Activated CD4-positive, alpha-beta memory T cell treated with anti-CD3 and anti-CD28 coated beads for 36 hours (primary cell): ENCODE results near the gene GATB. TPM values are rescaled to one million over a fixed set of nuclear protein-coding genes. Genes with fewer than 3 reads are reported as not detected.

ENCODE experiments used
- CTCF ChIA-PET: fragments of 350-600 bp; sonication (Branson Sonifier 250); formaldehyde crosslinking; loops from one replicate; lab custom pipeline; 2021; ENCODE audit warnings: antibody characterized with exemption, inconsistent platforms; lab: Charles Lee
- POLR2A ChIA-PET: fragments of 350-600 bp; sonication (Branson Sonifier 250); formaldehyde crosslinking; loops from one replicate; lab custom pipeline; 2021; ENCODE audit warnings: antibody characterized with exemption; lab: Charles Lee
- DNase-seq: peaks from one replicate; pipeline ENCODE4 v3.0.0-alpha.2; 2020
- H3K27ac Mint-ChIP-seq: one replicate; pipeline ENCODE4 v1.8.0; 2021; ENCODE audit warnings: mixed read lengths
- H3K27me3 Mint-ChIP-seq: one replicate; pipeline ENCODE4 v1.8.0; 2021; ENCODE audit warnings: mixed read lengths
- H3K36me3 Mint-ChIP-seq: one replicate; pipeline ENCODE4 v1.8.0; 2021; ENCODE audit warnings: mixed read lengths
- H3K4me1 Mint-ChIP-seq: one replicate; pipeline ENCODE4 v1.8.0; 2021; ENCODE audit warnings: low read depth, mixed read lengths
- H3K4me3 Mint-ChIP-seq: one replicate; pipeline ENCODE4 v1.8.0; 2021; ENCODE audit warnings: mild to moderate bottlenecking, mixed read lengths
- H3K9me3 Mint-ChIP-seq: one replicate; pipeline ENCODE4 v1.8.0; 2021; ENCODE audit warnings: mixed read lengths
- intact Hi-C: fragments of 100-400 bp; cut with micrococcal nuclease; formaldehyde crosslinking; loops from one replicate; pipeline ENCODE4 v1.15.1; 2023
- total RNA-seq, 2 experiments: library from RNA; stranded (reverse); gene quantifications; one replicate each; pipeline ENCODE4 v1.2.3, GENCODE V29; 2021

GATB gene
- total RNA-seq, 2 experiments from 2014 or later, result 16.1 to 16.5 TPM

DNA sequence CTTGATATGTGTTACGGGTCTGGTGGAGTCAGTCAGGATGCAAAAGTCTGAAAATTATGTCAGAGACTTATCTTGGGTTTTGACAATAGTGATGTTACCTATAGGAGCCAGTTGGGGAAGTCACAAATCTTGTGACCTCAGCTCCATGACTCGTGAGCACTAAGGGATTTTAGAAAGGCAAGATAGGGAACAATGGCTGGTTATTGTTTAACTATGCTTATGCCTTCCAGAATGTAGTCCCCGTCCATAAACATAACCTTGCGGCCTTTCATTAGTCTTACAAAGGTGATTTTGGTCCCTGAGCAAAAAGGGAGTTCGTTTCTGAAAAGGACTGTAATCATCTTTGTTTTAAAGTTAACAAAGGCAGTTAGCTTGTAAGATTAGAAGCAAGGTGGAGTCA, 23.9 kb upstream of the GATB start:
- H3K27ac Mint-ChIP-seq, result no peak overlapping the region
- POLR2A ChIA-PET, result no interaction called here
- H3K36me3 Mint-ChIP-seq, result no peaks in the 10 kb centered on the region
- CTCF ChIA-PET, result interaction anchor here (0.9 kb wide), 1 partner anchor 17 kb away, joined by 3 read pairs; no protein-coding TSS in a partner anchor
- no peak overlapping the region for H3K4me3 Mint-ChIP-seq
- peaks cover 14% of the 10 kb centered on the region for H3K4me1 Mint-ChIP-seq
- intact Hi-C loops, result no loop called here
- DNase-seq, result no peak
- no peaks in the 10 kb centered on the region for H3K9me3 Mint-ChIP-seq
- H3K27me3 Mint-ChIP-seq, result peaks cover 7% of the 10 kb centered on the region

DNA sequence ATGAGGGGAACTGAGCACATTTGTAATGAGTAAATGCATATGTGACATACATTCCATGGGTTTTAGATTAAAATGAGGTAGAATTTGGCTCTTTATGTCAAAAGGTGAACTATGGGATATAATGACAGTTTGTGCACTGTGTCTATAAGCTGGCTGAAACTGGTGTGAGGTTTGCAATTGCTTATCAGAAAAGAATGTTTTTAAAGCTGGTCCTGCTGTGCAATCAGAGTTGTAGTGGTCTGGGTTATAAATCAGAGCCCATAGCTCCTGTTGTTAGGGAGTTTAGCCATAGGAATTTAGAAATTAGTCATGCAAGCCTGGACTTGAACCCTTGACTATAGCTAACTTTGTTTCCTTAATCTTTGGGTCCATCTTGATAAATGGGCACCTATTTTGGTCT, 23.1 kb upstream of the GATB start:
- Mint-ChIP-seq H3K9me3 (no peaks in the 10 kb centered on the region), H3K27ac (no peak overlapping the region), H3K4me3 (no peak overlapping the region), H3K36me3 (no peaks in the 10 kb centered on the region), H3K27me3 (peaks cover 7% of the 10 kb centered on the region), H3K4me1 (peaks cover 14% of the 10 kb centered on the region)
- no peak for DNase-seq
- ChIA-PET POLR2A (no interaction called here), CTCF (interaction anchor here (0.9 kb wide), 1 partner anchor 18 kb away, joined by 3 read pairs; no protein-coding TSS in a partner anchor)
- intact Hi-C loops, result no loop called here

DNA sequence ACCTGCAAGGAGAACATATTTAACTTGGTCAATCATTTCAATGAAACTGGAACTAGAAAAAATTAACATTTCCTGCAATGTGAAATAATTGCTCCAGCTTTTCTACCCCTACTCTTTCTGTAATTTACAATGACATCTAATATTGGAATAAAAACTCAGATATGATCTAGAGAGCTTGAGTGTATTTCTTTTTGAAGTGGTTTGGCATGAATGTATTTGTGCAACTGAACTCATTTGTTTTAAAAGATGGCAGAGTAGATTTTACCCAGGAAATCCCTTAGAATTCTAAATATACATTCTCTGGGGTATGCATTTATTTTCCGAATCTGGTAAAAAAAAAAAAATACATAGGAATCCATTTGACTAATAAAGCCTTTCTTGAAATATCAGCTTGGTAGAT, 21.5 kb upstream of the GATB start:
- DNase-seq, result no peak
- no peak overlapping the region for H3K27ac Mint-ChIP-seq
- intact Hi-C loops, result no loop called here
- H3K4me1 Mint-ChIP-seq, result peaks cover 14% of the 10 kb centered on the region
- H3K9me3 Mint-ChIP-seq, result no peaks in the 10 kb centered on the region
- H3K4me3 Mint-ChIP-seq, result no peak overlapping the region
- ChIA-PET POLR2A (no interaction called here), CTCF (no interaction called here)
- no peaks in the 10 kb centered on the region for H3K36me3 Mint-ChIP-seq
- peaks cover 7% of the 10 kb centered on the region for H3K27me3 Mint-ChIP-seq

GRCh38 chr4:151781026-151781425, 20.2 kb upstream of the GATB start:
- POLR2A ChIA-PET, result no interaction called here

DNA sequence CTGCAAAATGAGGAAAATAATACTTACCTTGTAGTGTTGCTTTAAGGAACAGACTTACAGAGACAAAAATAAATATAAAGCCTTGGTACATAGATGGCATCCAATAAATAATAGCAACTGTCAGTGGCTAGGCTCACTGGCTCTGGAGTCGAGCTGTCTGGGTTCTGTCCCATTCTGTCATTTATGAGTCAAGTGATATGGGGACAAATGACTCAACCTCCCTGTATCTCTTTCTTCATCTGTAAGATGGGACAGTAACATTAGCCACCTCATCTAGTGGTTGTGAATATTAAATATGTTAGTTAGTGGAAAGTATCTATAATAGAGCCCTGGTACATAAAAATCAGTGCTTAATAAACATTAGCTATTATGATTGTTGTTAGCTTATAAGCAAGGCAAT, 16.7 kb upstream of the GATB start:
- Mint-ChIP-seq H3K4me3 (no peak overlapping the region), H3K36me3 (no peaks in the 10 kb centered on the region), H3K4me1 (peaks cover 9% of the 10 kb centered on the region), H3K27ac (no peak overlapping the region), H3K27me3 (peaks cover 21% of the 10 kb centered on the region), H3K9me3 (peaks cover 24% of the 10 kb centered on the region)
- intact Hi-C loops, result no loop called here
- ChIA-PET POLR2A (no interaction called here), CTCF (no interaction called here)
- no peak for DNase-seq

More at GRCh38 chr4:151781026-151781425, 20.2 kb upstream of the GATB start:
- H3K4me1 Mint-ChIP-seq, result peaks cover 14% of the 10 kb centered on the region
- no peak overlapping the region for H3K27ac Mint-ChIP-seq
- intact Hi-C loops, result no loop called here
- peaks cover 14% of the 10 kb centered on the region for H3K27me3 Mint-ChIP-seq
- CTCF ChIA-PET, result interaction anchor here (0.5 to 1.1 kb wide), 2 partner anchors 21 to 26 kb away, joined by 3 read pairs; no protein-coding TSS in a partner anchor
- no peak overlapping the region for H3K4me3 Mint-ChIP-seq
- no peaks in the 10 kb centered on the region for H3K36me3 Mint-ChIP-seq
- DNase-seq, result no peak
- H3K9me3 Mint-ChIP-seq, result peaks cover 1% of the 10 kb centered on the region

DNA sequence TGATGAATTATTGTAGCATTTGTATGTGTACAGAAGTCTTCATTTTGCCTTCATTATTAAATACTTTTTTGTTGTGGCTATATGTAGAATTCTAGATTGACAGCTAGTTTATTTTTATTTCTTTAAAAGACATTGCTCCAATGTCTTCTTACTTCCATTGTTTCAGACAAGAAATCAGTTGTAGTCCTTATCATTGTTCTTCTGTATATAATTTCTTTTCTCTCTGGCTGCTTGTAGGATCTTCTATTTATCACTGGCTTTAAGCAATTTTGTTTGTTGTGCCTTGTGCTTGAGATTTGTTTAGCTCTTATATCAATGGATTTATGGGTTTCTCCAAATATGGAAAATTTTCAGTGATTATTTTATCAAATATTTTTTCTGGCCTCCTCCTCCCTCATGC, 13.5 kb upstream of the GATB start:
- Mint-ChIP-seq H3K9me3 (peaks cover 24% of the 10 kb centered on the region), H3K27ac (no peak overlapping the region), H3K4me1 (no peaks in the 10 kb centered on the region), H3K4me3 (no peak overlapping the region), H3K27me3 (peaks cover 22% of the 10 kb centered on the region), H3K36me3 (no peaks in the 10 kb centered on the region)
- intact Hi-C loops, result no loop called here
- no peak for DNase-seq
- ChIA-PET CTCF (no interaction called here), POLR2A (interaction anchor here (0.6 kb wide), 2 partner anchors 173 to 425 kb away, joined by 3 read pairs; no protein-coding TSS in a partner anchor)

GRCh38 chr4:151772274-151772673, 11.5 kb upstream of the GATB start:
- Mint-ChIP-seq H3K9me3 (peaks cover 24% of the 10 kb centered on the region), H3K4me3 (no peak overlapping the region), H3K27ac (no peak overlapping the region), H3K4me1 (no peaks in the 10 kb centered on the region), H3K27me3 (peaks cover 21% of the 10 kb centered on the region), H3K36me3 (no peaks in the 10 kb centered on the region)
- intact Hi-C loops, result no loop called here
- POLR2A ChIA-PET, result no interaction called here
- CTCF ChIA-PET, result no interaction called here
- no peak for DNase-seq

DNA sequence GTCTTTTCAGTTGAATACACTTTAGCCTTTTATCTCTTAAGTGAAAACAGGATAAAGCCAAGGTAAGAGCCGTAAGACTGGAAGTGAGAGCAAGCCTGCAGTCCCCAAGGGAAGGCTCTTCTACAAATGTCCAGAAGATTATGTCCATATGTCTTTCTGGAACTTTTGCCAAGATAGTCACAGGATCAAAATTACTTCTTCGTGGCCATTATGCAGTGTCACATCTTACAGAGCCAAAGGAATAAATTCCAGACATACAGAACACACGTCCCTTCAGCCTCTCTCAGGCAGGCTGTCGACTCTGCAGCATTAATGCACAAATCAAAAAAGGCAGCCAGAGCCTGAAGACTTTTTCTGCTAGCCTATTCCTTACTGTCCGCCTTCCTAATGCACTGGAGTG, 10.9 kb upstream of the GATB start:
- ChIA-PET CTCF (no interaction called here), POLR2A (no interaction called here)
- H3K27me3 Mint-ChIP-seq, result peaks cover 17% of the 10 kb centered on the region

GRCh38 chr4:151770154-151770553, 9.3 kb upstream of the GATB start:
- no peaks in the 10 kb centered on the region for H3K4me1 Mint-ChIP-seq
- no peak overlapping the region for H3K27ac Mint-ChIP-seq
- H3K4me3 Mint-ChIP-seq, result no peak overlapping the region
- ChIA-PET POLR2A (no interaction called here), CTCF (interaction anchor here (1.2 kb wide), 1 partner anchor 32 kb away, joined by 4 read pairs; no protein-coding TSS in a partner anchor)
- intact Hi-C loops, result no loop called here
- peaks cover 15% of the 10 kb centered on the region for H3K9me3 Mint-ChIP-seq
- peaks cover 12% of the 10 kb centered on the region for H3K27me3 Mint-ChIP-seq
- no peaks in the 10 kb centered on the region for H3K36me3 Mint-ChIP-seq
- DNase-seq, result no peak

More for the DNA sequence above, 10.9 kb upstream of the GATB start:
- H3K36me3 Mint-ChIP-seq, result no peaks in the 10 kb centered on the region
- intact Hi-C loops, result no loop called here
- H3K4me1 Mint-ChIP-seq, result no peaks in the 10 kb centered on the region
- H3K9me3 Mint-ChIP-seq, result peaks cover 24% of the 10 kb centered on the region
- H3K27ac Mint-ChIP-seq, result no peak overlapping the region
- no peak overlapping the region for H3K4me3 Mint-ChIP-seq
- DNase-seq, result no peak

- peaks cover 12% of the 10 kb centered on the region for H3K27me3 Mint-ChIP-seq
- intact Hi-C loops, result loop anchor here (10.0 kb wide), 1 partner anchor 336 kb away; no protein-coding TSS in a partner anchor
- no peak for DNase-seq
- no peak overlapping the region for H3K27ac Mint-ChIP-seq
- POLR2A ChIA-PET, result no interaction called here
- no peaks in the 10 kb centered on the region for H3K4me1 Mint-ChIP-seq
- H3K4me3 Mint-ChIP-seq, result no peak overlapping the region
- peaks cover 5% of the 10 kb centered on the region for H3K9me3 Mint-ChIP-seq
- no peaks in the 10 kb centered on the region for H3K36me3 Mint-ChIP-seq
- CTCF ChIA-PET, result no interaction called here
Observed at GRCh38 chr4:151768835-151769234, 8.0 kb upstream of the GATB start.

- Mint-ChIP-seq H3K9me3 (no peaks in the 10 kb centered on the region), H3K4me1 (peaks cover under 1% of the 10 kb centered on the region), H3K27ac (no peak overlapping the region), H3K27me3 (peaks cover 5% of the 10 kb centered on the region), H3K4me3 (no peak overlapping the region), H3K36me3 (no peaks in the 10 kb centered on the region)
- POLR2A ChIA-PET, result no interaction called here
- CTCF ChIA-PET, result interaction anchor here (1.5 kb wide), 1 partner anchor 619 kb away, joined by 4 read pairs; no protein-coding TSS in a partner anchor
- intact Hi-C loops, result loop anchor here (10.0 kb wide), 1 partner anchor 338 kb away; no protein-coding TSS in a partner anchor
- no peak for DNase-seq
Observed at GRCh38 chr4:151766691-151767090, 5.9 kb upstream of the GATB start.

GRCh38 chr4:151760002-151760401, 805 bp downstream of the GATB start:
- peaks cover 7% of the 10 kb centered on the region for H3K36me3 Mint-ChIP-seq
- ChIA-PET POLR2A (interaction anchor here (0.8 kb wide), 1 partner anchor 336 kb away, joined by 3 read pairs; no protein-coding TSS in a partner anchor), CTCF (interaction anchor here (0.6 to 1.3 kb wide), 3 partner anchors 9 to 777 kb away, joined by 3 to 6 read pairs (median 3); no protein-coding TSS in a partner anchor)
- no peaks in the 10 kb centered on the region for H3K27me3 Mint-ChIP-seq
- H3K4me3 Mint-ChIP-seq, result peak overlapping the region; percentile 91
- H3K27ac Mint-ChIP-seq, result no peak overlapping the region
- intact Hi-C loops, result loop anchor here (2.0 to 10.0 kb wide), 3 partner anchors 59 to 345 kb away; no protein-coding TSS in a partner anchor
- DNase-seq, result no peak
- H3K9me3 Mint-ChIP-seq, result no peaks in the 10 kb centered on the region
- H3K4me1 Mint-ChIP-seq, result peaks cover 13% of the 10 kb centered on the region

DNA sequence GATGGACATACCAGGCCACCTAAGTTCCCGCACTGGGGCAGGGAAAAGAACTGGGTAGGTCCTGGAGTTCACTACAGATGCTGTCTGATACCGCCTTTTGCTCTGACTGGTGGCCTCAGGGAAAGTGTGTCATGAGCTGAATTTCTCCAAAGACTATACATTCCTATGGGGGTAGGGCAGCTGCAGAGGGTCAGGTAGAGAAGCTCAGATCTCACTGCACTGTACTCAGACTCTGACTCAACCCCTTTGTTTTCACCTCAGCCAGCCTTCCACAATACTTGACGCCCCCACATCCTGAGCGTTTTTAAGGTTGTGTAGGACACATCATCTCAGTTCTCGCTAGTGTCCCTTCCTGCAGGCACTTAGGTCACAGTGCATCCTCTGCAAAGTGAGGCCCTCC, 7.8 kb downstream of the GATB start:
- no peak overlapping the region for H3K4me3 Mint-ChIP-seq
- peaks cover 12% of the 10 kb centered on the region for H3K4me1 Mint-ChIP-seq
- POLR2A ChIA-PET, result no interaction called here
- no peaks in the 10 kb centered on the region for H3K27me3 Mint-ChIP-seq
- H3K27ac Mint-ChIP-seq, result no peak overlapping the region
- CTCF ChIA-PET, result no interaction called here
- H3K9me3 Mint-ChIP-seq, result no peaks in the 10 kb centered on the region
- peaks cover 18% of the 10 kb centered on the region for H3K36me3 Mint-ChIP-seq
- intact Hi-C loops, result loop anchor here (2.0 kb wide), 1 partner anchor 24 kb away; no protein-coding TSS in a partner anchor
- DNase-seq, result peak; percentile 52
